A549 (cell line): ENCODE measurements around the gene IQCB1.

ENCODE experiments used
- EP300 ChIP-seq, 2 experiments: fragments of >200 bp; sonication (Bioruptor Twin); formaldehyde crosslinking; IDR thresholded peaks; 2 replicates in 1 of 2; 3 replicates in 1 of 2; pipeline ENCODE4 v1.6.1; 2016 to 2017
- FOXS1 ChIP-seq: fragments of 250-450 bp; sonication (Bioruptor Pico); IDR thresholded peaks from 2 replicates; pipeline ENCODE4 v1.5.0; 2020; ENCODE audit warnings: mild to moderate bottlenecking, moderate library complexity
- TF ChIP-seq, protein P1 (sequence below): fragments of >200 bp; sonication (Bioruptor Twin); formaldehyde crosslinking; IDR thresholded peaks from 3 replicates; pipeline ENCODE4 v1.5.1; 2016
- TF ChIP-seq, protein P2 (sequence below): fragments of 250-450 bp; sonication (Bioruptor Pico); IDR thresholded peaks from 2 replicates; pipeline ENCODE4 v1.5.0; 2021; ENCODE audit warnings: mild to moderate bottlenecking, moderate library complexity, borderline replicate concordance

DNA sequence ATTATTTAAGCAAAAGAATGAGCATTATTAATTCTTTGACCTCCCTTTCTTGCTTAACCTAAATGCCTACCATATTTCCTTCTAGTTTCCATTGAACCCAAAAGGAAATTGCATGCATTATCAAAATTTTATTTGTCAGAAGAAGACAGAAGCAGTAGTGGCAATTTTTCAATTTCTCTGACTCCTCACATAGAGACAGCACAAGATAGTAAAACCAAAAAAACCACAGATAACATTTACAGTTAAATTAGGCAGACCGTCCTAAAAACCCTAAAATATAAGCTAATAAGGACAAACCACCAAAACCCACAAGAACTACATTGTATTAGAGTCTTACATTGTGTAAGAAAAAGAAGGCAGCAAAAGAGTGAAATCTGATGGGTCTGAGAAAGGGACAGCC, 112.4 kb downstream of the IQCB1 start:
- TF ChIP-seq, protein P1, sequence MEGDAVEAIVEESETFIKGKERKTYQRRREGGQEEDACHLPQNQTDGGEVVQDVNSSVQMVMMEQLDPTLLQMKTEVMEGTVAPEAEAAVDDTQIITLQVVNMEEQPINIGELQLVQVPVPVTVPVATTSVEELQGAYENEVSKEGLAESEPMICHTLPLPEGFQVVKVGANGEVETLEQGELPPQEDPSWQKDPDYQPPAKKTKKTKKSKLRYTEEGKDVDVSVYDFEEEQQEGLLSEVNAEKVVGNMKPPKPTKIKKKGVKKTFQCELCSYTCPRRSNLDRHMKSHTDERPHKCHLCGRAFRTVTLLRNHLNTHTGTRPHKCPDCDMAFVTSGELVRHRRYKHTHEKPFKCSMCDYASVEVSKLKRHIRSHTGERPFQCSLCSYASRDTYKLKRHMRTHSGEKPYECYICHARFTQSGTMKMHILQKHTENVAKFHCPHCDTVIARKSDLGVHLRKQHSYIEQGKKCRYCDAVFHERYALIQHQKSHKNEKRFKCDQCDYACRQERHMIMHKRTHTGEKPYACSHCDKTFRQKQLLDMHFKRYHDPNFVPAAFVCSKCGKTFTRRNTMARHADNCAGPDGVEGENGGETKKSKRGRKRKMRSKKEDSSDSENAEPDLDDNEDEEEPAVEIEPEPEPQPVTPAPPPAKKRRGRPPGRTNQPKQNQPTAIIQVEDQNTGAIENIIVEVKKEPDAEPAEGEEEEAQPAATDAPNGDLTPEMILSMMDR: no peak
- TF ChIP-seq, protein P2, sequence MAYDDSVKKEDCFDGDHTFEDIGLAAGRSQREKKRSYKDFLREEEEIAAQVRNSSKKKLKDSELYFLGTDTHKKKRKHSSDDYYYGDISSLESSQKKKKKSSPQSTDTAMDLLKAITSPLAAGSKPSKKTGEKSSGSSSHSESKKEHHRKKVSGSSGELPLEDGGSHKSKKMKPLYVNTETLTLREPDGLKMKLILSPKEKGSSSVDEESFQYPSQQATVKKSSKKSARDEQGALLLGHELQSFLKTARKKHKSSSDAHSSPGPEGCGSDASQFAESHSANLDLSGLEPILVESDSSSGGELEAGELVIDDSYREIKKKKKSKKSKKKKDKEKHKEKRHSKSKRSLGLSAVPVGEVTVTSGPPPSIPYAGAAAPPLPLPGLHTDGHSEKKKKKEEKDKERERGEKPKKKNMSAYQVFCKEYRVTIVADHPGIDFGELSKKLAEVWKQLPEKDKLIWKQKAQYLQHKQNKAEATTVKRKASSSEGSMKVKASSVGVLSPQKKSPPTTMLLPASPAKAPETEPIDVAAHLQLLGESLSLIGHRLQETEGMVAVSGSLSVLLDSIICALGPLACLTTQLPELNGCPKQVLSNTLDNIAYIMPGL (CRISPR knock-in tag): no peak
- TF ChIP-seq EP300 (IDR thresholded peaks at IDR 0.05): no peak
- TF ChIP-seq FOXS1 (CRISPR knock-in tag): no peak
